K562 (cell line): Measurements from ENCODE around the gene PTPRM. TPM values are rescaled to one million over a fixed set of nuclear protein-coding genes. Genes with fewer than 3 reads are reported as not detected.

Source experiments
- ATAC-seq: fragments of 200-7000 bp; cut with Tn5 transposase; 3 replicates; pipeline ENCODE4 v1.9.1; 2020; ENCODE audit warnings: moderate library complexity
- BruUV-seq: library from RNA; stranded (reverse); fragments of 400-500 nt; replicated peaks from 2 replicates; lab custom pipeline; 2021; lab: Mats Ljungman, UMichigan
- CTCF ChIA-PET: fragments of 300-600 bp; formaldehyde crosslinking; extraction: SDS; loops from one replicate; lab custom pipeline; 2021; ENCODE audit warnings: low intra/inter-chr PET ratio; lab: Yijun Ruan, JAX
- POLR2A ChIA-PET: fragments of 300-600, 350-650 bp; sonication (Branson Sonifier 250); formaldehyde crosslinking; extraction: SDS; loops from one replicate; lab custom pipeline; 2021; ENCODE audit warnings: antibody characterized with exemption, inconsistent platforms; lab: Yijun Ruan, JAX
- DNase-seq, 4 experiments: peaks; one replicate each; pipeline versions ENCODE4 v3.0.0 to v3.0.0-alpha.2; 2011 to 2018; ENCODE audit warnings: low spot score in 3 of 4, mixed read lengths in 3 of 4; ENCODE audit errors: extremely low read depth in 1 of 4
- FAIRE-seq: peaks from 2 replicates; lab custom pipeline; 2011; peaks lifted over from hg19 to GRCh38; lab: Jason Lieb, UNC
- H2AFZ ChIP-seq: 2 replicates; pipeline ENCODE4 v1.6.0; 2011; ENCODE audit warnings: low read depth, low read length, control low read depth, inconsistent platforms
- H3K27ac ChIP-seq: fragments of 200-600 bp; 3 replicates; pipeline ENCODE4 v1.8.0; 2011; ENCODE audit warnings: low read depth, mild to moderate bottlenecking, control low read depth, inconsistent platforms, low read length, moderate library complexity, mixed read lengths; ENCODE audit errors: extremely low read depth
- H3K27me3 ChIP-seq, 2 experiments: fragments of 300-600 bp in 1 of 2; 2 replicates in 1 of 2; 3 replicates in 1 of 2; pipeline versions ENCODE4 v1.6.0 to v1.8.0; 2011; ENCODE audit warnings: inconsistent platforms in 2 of 2, low read length in 2 of 2, mild to moderate bottlenecking in 1 of 2, mixed read lengths in 1 of 2, moderate library complexity in 1 of 2; ENCODE audit not compliant: control insufficient read depth in 2 of 2, insufficient read depth in 2 of 2
- H3K36me3 ChIP-seq: fragments of 300-600 bp; 3 replicates; pipeline ENCODE4 v1.8.0; 2011; ENCODE audit warnings: mild to moderate bottlenecking, low read length, inconsistent platforms; ENCODE audit not compliant: control insufficient read depth, insufficient read depth
- H3K4me1 ChIP-seq, 2 experiments: fragments of 200-600 bp in 1 of 2; replicated peaks in 1 of 2; 2 replicates in 1 of 2; 3 replicates in 1 of 2; pipeline versions ENCODE4 v1.5.1 to v1.8.0; 2011; ENCODE audit warnings: inconsistent platforms in 2 of 2, low read length in 2 of 2, mild to moderate bottlenecking in 1 of 2, mixed read lengths in 1 of 2, moderate library complexity in 1 of 2; ENCODE audit not compliant: control insufficient read depth in 2 of 2, insufficient read depth in 2 of 2
- H3K4me2 ChIP-seq: 2 replicates; pipeline ENCODE4 v1.6.1; 2011; ENCODE audit warnings: low read length, control low read depth, inconsistent platforms, mixed read lengths; ENCODE audit not compliant: insufficient read depth
- H3K4me3 ChIP-seq: fragments of 200-600 bp; sonication (generic), shearing (Covaris generic); 2 replicates; pipeline ENCODE4 v1.5.1; 2016; ENCODE audit warnings: control low read depth, inconsistent platforms
- H3K79me2 ChIP-seq: fragments of 200-600 bp; 3 replicates; pipeline ENCODE4 v1.8.0; 2011; ENCODE audit warnings: low read length, inconsistent platforms; ENCODE audit not compliant: control insufficient read depth, insufficient read depth
- H3K9ac ChIP-seq, 2 experiments: 2 replicates each; pipeline versions ENCODE4 v1.6.0 to v1.6.1; 2011; ENCODE audit warnings: low read depth in 2 of 2, low read length in 2 of 2, control low read depth in 1 of 2, inconsistent platforms in 1 of 2, mild to moderate bottlenecking in 1 of 2, mixed read lengths in 1 of 2; ENCODE audit not compliant: insufficient read depth in 1 of 2
- H3K9me1 ChIP-seq: one replicate; pipeline ENCODE4 v1.6.0; 2011; ENCODE audit warnings: inconsistent platforms, mild to moderate bottlenecking, low read length, moderate library complexity; ENCODE audit not compliant: control insufficient read depth, insufficient read depth
- H3K9me3 ChIP-seq: replicated peaks from 2 replicates; pipeline ENCODE4 v1.5.1; 2011; ENCODE audit warnings: low read depth, low read length, inconsistent platforms; ENCODE audit not compliant: control insufficient read depth, insufficient read depth
- H4K20me1 ChIP-seq: replicated peaks from 2 replicates; pipeline ENCODE4 v1.6.1; 2011; ENCODE audit warnings: low read length, inconsistent platforms, mixed read lengths; ENCODE audit not compliant: control insufficient read depth, insufficient read depth
- CEBPB ChIP-seq: fragments of 450-650 bp; IDR thresholded peaks from 2 replicates; pipeline ENCODE4 v1.6.1; 2016; ENCODE audit warnings: missing genetic modification characterization, missing compliant biosample characterization
- CEBPG ChIP-seq, 3 experiments: fragments of 200-800 bp in 1 of 3; sonication (Bioruptor generic) in 1 of 3; sonication (generic) in 1 of 3; formaldehyde crosslinking in 1 of 3; IDR thresholded peaks in 2 of 3; conservative IDR thresholded peaks in 1 of 3; 2 replicates each; pipeline versions ENCODE4 v1.6.1 to v1.8.0; 2016 to 2022; ENCODE audit warnings: missing compliant biosample characterization in 2 of 3, missing genetic modification characterization in 2 of 3, mild to moderate bottlenecking in 1 of 3, missing genetic modification reagents in 1 of 3
- ESRRA ChIP-seq: fragments of 450-650 bp; IDR thresholded peaks from 2 replicates; pipeline ENCODE4 v1.6.1; 2014; ENCODE audit warnings: low read depth, mild to moderate bottlenecking, moderate library complexity, borderline replicate concordance
- MGA ChIP-seq: fragments of 450-650 bp; IDR thresholded peaks from 2 replicates; pipeline ENCODE4 v1.6.1; 2016; ENCODE audit warnings: mild to moderate bottlenecking, moderate library complexity
- NELFE ChIP-seq: IDR thresholded peaks from 2 replicates; pipeline ENCODE4 v1.6.1; 2011; ENCODE audit warnings: mild to moderate bottlenecking; ENCODE audit not compliant: insufficient read depth, insufficient read length
- SIX5 ChIP-seq, 2 experiments: IDR thresholded peaks; 2 replicates each; pipeline ENCODE4 v1.6.1; 2011; ENCODE audit warnings: low read length in 2 of 2, borderline replicate concordance in 1 of 2, low read depth in 1 of 2, mild to moderate bottlenecking in 1 of 2, moderate library complexity in 1 of 2; ENCODE audit not compliant: insufficient read depth in 1 of 2
- WGBS: fragments of 100-300 bp; shearing (Covaris generic); methylation state at CpG from one replicate; pipeline ENCODE4 v1.1.6; 2016; ENCODE audit warnings: low coverage, mixed read lengths; ENCODE audit not compliant: insufficient coverage; ENCODE audit errors: missing lambda C conversion rate; 5-methylcytosine and 5-hydroxymethylcytosine counted together
- in situ Hi-C: fragments of 300-500 bp; cut with MboI; formaldehyde crosslinking; loops from 4 replicates; pipeline ENCODE4 v1.15.0; 2018; ENCODE audit warnings: inconsistent platforms, mixed read lengths
- intact Hi-C: fragments of 100-400 bp; cut with micrococcal nuclease; formaldehyde crosslinking; loops from 2 replicates; pipeline ENCODE4 v1.14.2; 2022
- polyA plus RNA-seq, 8 experiments: library from polyadenylated mRNA; depleted of rRNA in 4 of 8; stranded (reverse) in 5 of 8; unstranded in 3 of 8; fragments of >200 nt; fragmentation: Nextera tagmentation in 2 of 8; fragmentation: Illumina TruSeq in 1 of 8; extraction: Ambion mirVana in 2 of 8; extraction: Trizol in 1 of 8; gene quantifications; 2 replicates each; pipeline versions ENCODE4 v1.2.1 to v1.2.3, GENCODE V29; 2011 to 2014; ENCODE audit warnings: inconsistent platforms in 1 of 8, missing spikeins in 1 of 8
- total RNA-seq, 7 experiments: library from RNA; depleted of rRNA in 6 of 7; stranded (reverse); fragments of >200 nt in 6 of 7; fragmentation: Illumina TruSeq in 2 of 7; extraction: Trizol in 2 of 7; gene quantifications; 2 replicates each; pipeline versions ENCODE4 v1.2.1 to v1.2.3, GENCODE V29; 2011 to 2021; ENCODE audit warnings: low replicate concordance in 1 of 7

Gene PTPRM
- total and polyA plus RNA-seq, 9 of the 15 experiments (the other 6 are each of a cell fraction or from before 2014, with no cell fraction given): 0.03 to 0.16 (median 0.08) TPM; not detected in 3

DNA sequence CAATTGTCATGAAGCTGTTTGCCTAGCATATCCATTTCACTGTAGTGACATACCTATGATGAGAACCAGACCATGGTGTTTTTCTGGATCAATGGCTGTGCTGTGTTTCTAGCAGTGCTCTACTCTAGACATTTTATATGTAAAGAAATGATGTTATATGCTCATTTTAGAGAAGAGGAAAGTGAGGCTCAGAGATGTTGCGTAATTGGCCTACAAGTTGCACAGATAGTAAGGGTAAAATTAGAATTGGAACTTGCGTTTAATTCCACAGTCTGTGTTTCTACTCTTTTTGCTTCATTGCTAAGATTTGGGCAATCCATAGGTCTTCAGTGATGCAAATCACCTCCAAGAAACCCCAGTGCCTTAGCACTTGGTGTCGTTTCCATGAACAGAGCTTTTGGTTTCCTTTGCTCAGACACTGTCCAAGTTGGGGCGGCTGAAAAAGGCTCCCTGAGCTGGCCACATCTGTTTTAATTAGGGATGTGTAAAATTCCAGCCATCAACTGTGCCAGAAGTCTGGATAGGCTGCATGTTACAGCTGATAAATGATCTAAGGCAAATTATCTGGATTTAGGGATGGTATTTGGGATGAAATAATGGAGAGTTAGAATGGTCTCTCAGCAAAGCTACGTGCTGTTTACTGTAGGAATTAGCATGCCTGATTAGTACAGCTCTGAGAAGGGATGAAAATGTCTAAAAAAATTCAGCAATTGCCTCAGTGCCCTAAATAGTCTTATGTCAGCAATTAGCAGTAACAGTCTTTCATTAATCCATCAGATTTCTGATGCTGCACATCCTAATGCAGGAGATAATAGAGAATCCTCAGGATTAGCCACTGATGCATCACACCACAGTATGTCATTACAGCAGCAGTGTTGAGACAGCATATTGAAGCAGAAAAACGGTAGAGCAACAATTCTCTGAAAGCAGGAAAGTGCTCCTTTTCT, 65.3 kb downstream of the PTPRM start:
- BruUV-seq: no TSS peak
- Histone ChIP-seq H3K4me1 (no peaks in the 10 kb centered on the region), H3K4me3 (no peak overlapping the region), H3K79me2 (no peaks in the 10 kb centered on the region), H3K9me1 (no peaks in the 10 kb centered on the region), H3K9ac (no peak overlapping the region), H2AFZ (no peak overlapping the region), H3K4me2 (no peak overlapping the region), H3K36me3 (no peaks in the 10 kb centered on the region), H3K27me3 (no peaks in the 10 kb centered on the region), H3K27ac (no peak overlapping the region), H4K20me1 (no peaks in the 10 kb centered on the region), H3K9me3 (no peaks in the 10 kb centered on the region)
- CTCF ChIA-PET: no interaction called here
- FAIRE-seq (no peak), DNase-seq (no peak), ATAC-seq (no peak)
- in situ Hi-C loops: no loop called here
- POLR2A ChIA-PET: no interaction called here
- WGBS: under 1% methylated on average over 6 of the region's 6 CpGs
- TF ChIP-seq MGA (no peak), CEBPG (CRISPR knock-in tag; IDR thresholded peaks at IDR 0.05) (no peak), CEBPG (tag; conservative IDR thresholded peaks at IDR 0.05 in 1 of 2, IDR thresholded peaks at IDR 0.05 in 1 of 2) (peak in 1 of 2 experiments; percentile 72; a peak in 2 of 4 replicates), SIX5 (IDR thresholded peaks at IDR 0.05; ENCODE audit: borderline replicate concordance in 1 of 2, insufficient read depth in 1 of 2, low read depth in 1 of 2, low read length in 2 of 2) (no peak), ESRRA (no peak), CEBPB (peak; percentile 67), NELFE (no peak)
- intact Hi-C loops: loop anchor here (10.0 kb wide), 1 partner anchor 58 kb away; no protein-coding TSS in a partner anchor
